ENCODE results near the gene SELENOW. TPM values are rescaled to one million over a fixed set of nuclear protein-coding genes. Genes with fewer than 3 reads are reported as not detected.
"Not testable (repeated sequence)": the region's sequence is repeated elsewhere in the genome, so short reads cannot be mapped to it uniquely, and the experiment has no call there.

Gene SELENOW
- total and polyA plus RNA-seq, 2 donors (not counting 1 experiment from before 2014, with no cell fraction given): 47.7 to 73.7 TPM

- Histone ChIP-seq H3K27ac (ENCODE audit: low read length in 2 of 2) (peak within 1 kb of the TSS; percentile 93 to 99), H3K9ac (ENCODE audit: low read length) (peak within 1 kb of the TSS; percentile 99), H3K4me1 (ENCODE audit: control insufficient read depth in 2 of 2, insufficient read depth in 2 of 2, low read length in 2 of 2) (peaks cover 31 to 59% of the 10 kb centered on the region in 2 donors), H4K20me1 (ENCODE audit: control insufficient read depth, insufficient read depth, low read length, poor library complexity, severe bottlenecking) (peaks cover 39% of the 10 kb centered on the region), H3K36me3 (replicated peaks in 1 of 2; ENCODE audit: control extremely low read depth in 1 of 2, control insufficient read depth in 1 of 2, extremely low read depth in 1 of 2, insufficient read depth in 2 of 2, low read length in 1 of 2) (peaks cover 0 to 32% of the 10 kb centered on the region in 2 experiments), H3K4me3 (ENCODE audit: control extremely low read depth in 1 of 5, extremely low read depth in 1 of 5, insufficient read depth in 1 of 5, low read depth in 2 of 5, low read length in 4 of 5) (peak within 1 kb of the TSS; percentile 51 to 97 (median 85)), H3K9me3 (ENCODE audit: control extremely low read depth in 1 of 3, control insufficient read depth in 2 of 3, insufficient read depth in 1 of 3, low read length in 2 of 3) (no peaks in the 10 kb centered on the region), H3K79me2 (ENCODE audit: control insufficient read depth, insufficient read depth, low read length) (peaks cover 38% of the 10 kb centered on the region), H3K4me2 (replicated peaks; ENCODE audit: low read depth, low read length, poor library complexity, severe bottlenecking) (peak within 1 kb of the TSS; percentile 96), H3K27me3 (replicated peaks in 1 of 4; ENCODE audit: control extremely low read depth in 1 of 4, control insufficient read depth in 3 of 4, insufficient read depth in 4 of 4, low read length in 3 of 4) (no peaks in the 10 kb centered on the region), H2AFZ (ENCODE audit: insufficient read depth, low read depth, low read length, poor library complexity, severe bottlenecking) (peak within 1 kb of the TSS; percentile 87)
- intact Hi-C loops (cut with micrococcal nuclease): loop anchor here (1.0 to 2.0 kb wide), 2 partner anchors 33 to 136 kb away; partner anchors contain the start of genes BICRA and SELENOW
- Mint-ChIP-seq H3K27me3 (no peaks in the 10 kb centered on the region), H3K9me3 (ENCODE audit: insufficient read depth) (no peaks in the 10 kb centered on the region), H3K4me1 (peaks cover 42% of the 10 kb centered on the region), H3K27ac (peak within 1 kb of the TSS; percentile 100), H3K4me3 (peak within 1 kb of the TSS; percentile 100)
- 5% methylated on average over 34 of the region's 53 CpGs for WGBS (ENCODE audit: insufficient coverage)
- TF ChIP-seq EZH2 (IDR thresholded peaks at IDR 0.05; ENCODE audit: borderline replicate concordance, insufficient read depth, low read depth, low read length, poor library complexity, severe bottlenecking): no peak
- no peak for TF ChIP-seq CTCF (IDR thresholded peaks at IDR 0.05)
- peak; percentile 98 for DNase-seq
- CTCF ChIA-PET: interaction anchor here (0.7 to 3.2 kb wide), 6 partner anchors 21 to 310 kb away, joined by 3 to 17 read pairs (median 4); partner anchors contain the start of gene NAPA
- ATAC-seq (ENCODE audit: low read depth): peak; percentile 80
- POLR2A ChIA-PET: interaction anchor here (0.7 to 1.1 kb wide), 2 partner anchors 33 to 471 kb away, joined by 3 to 7 read pairs; partner anchors contain the start of genes INAFM1 and SELENOW
Measured at GRCh38 chr19:47745010-47745901, 33.2 kb upstream of the SELENOW start, which contains the start of gene NOP53. NOP53 (plus strand) TSS chr19:47745546; CDS start chr19:47745560, 14 bp downstream.

- H3K27ac ChIP-seq (ENCODE audit: low read length in 2 of 2); H3K27me3 Mint-ChIP-seq; H2AFZ ChIP-seq (ENCODE audit: insufficient read depth, low read depth, low read length, poor library complexity, severe bottlenecking); H3K27me3 ChIP-seq (replicated peaks in 1 of 4; ENCODE audit: control extremely low read depth in 1 of 4, control insufficient read depth in 3 of 4, insufficient read depth in 4 of 4, low read length in 3 of 4); H3K9me3 ChIP-seq (ENCODE audit: control extremely low read depth in 1 of 3, control insufficient read depth in 2 of 3, insufficient read depth in 1 of 3, low read length in 2 of 3); DNase-seq; intact Hi-C loops (cut with micrococcal nuclease); H3K9me3 Mint-ChIP-seq (ENCODE audit: insufficient read depth); ATAC-seq (ENCODE audit: low read depth): not testable (repeated sequence)
- ChIA-PET CTCF (interaction anchor here (1.2 to 3.2 kb wide), 4 partner anchors 22 to 311 kb away, joined by 3 to 17 read pairs (median 4); no protein-coding TSS in a partner anchor), POLR2A (interaction anchor here (0.6 kb wide), 1 partner anchor 60 kb away, joined by 3 read pairs; no protein-coding TSS in a partner anchor)
- H3K9ac ChIP-seq (ENCODE audit: low read length): peak overlapping the region; percentile 99
- Mint-ChIP-seq H3K27ac (peak overlapping the region; percentile 100), H3K4me1 (peaks cover 42% of the 10 kb centered on the region), H3K4me3 (peak overlapping the region; percentile 100)
- H3K4me3 ChIP-seq (ENCODE audit: control extremely low read depth in 1 of 5, extremely low read depth in 1 of 5, insufficient read depth in 1 of 5, low read depth in 2 of 5, low read length in 4 of 5): peak overlapping the region; percentile 51 to 97 (median 85)
- peaks cover 48% of the 10 kb centered on the region for H4K20me1 ChIP-seq (ENCODE audit: control insufficient read depth, insufficient read depth, low read length, poor library complexity, severe bottlenecking)
- peaks cover 40% of the 10 kb centered on the region for H3K79me2 ChIP-seq (ENCODE audit: control insufficient read depth, insufficient read depth, low read length)
- H3K4me2 ChIP-seq (replicated peaks; ENCODE audit: low read depth, low read length, poor library complexity, severe bottlenecking): peak overlapping the region; percentile 83
- H3K4me1 ChIP-seq (ENCODE audit: control insufficient read depth in 2 of 2, insufficient read depth in 2 of 2, low read length in 2 of 2): peaks cover 31 to 59% of the 10 kb centered on the region in 2 donors
- WGBS (ENCODE audit: insufficient coverage): 81% methylated on average over 14 of the region's 17 CpGs
- H3K36me3 ChIP-seq (replicated peaks in 1 of 2; ENCODE audit: control extremely low read depth in 1 of 2, control insufficient read depth in 1 of 2, extremely low read depth in 1 of 2, insufficient read depth in 2 of 2, low read length in 1 of 2): peaks cover 0 to 41% of the 10 kb centered on the region in 2 experiments
Measured at GRCh38 chr19:47746129-47746528, 32.4 kb upstream of the SELENOW start.
